UCSD-AML1 (cell line): ENCODE results near the gene GJA4.

ENCODE experiments used
- DNase-seq: peaks from one replicate; lab custom pipeline; 2025; ENCODE audit not compliant: unreplicated experiment; lab: John Stamatoyannopoulos, UW

The GJA4 gene

GRCh38 chr1:34829250-34829649 lies 36.5 kb downstream of the GJA4 start:
- no peak for DNase-seq

- DNase-seq = no peak
Observed at GRCh38 chr1:34831721-34832246, 39.0 kb downstream of the GJA4 start.

GRCh38 chr1:34833711-34834110 lies 40.9 kb downstream of the GJA4 start:
- no peak for DNase-seq

- no peak for DNase-seq
Observed at GRCh38 chr1:34839526-34840305, 46.9 kb downstream of the GJA4 start.

- DNase-seq = no peak
Observed at GRCh38 chr1:34840426-34840825, 47.6 kb downstream of the GJA4 start.

- DNase-seq = no peak
Observed at GRCh38 chr1:34842073-34842472, 49.3 kb downstream of the GJA4 start.

GRCh38 chr1:34842952-34843371 lies 50.2 kb downstream of the GJA4 start:
- peak; percentile 61 for DNase-seq

GRCh38 chr1:34843392-34844251 lies 50.8 kb downstream of the GJA4 start:
- DNase-seq = peak; percentile 52

GRCh38 chr1:34844252-34844634 lies 51.4 kb downstream of the GJA4 start:
- DNase-seq = no peak
